ENCODE data around the gene FHIP1A.

FHIP1A gene

GRCh38 chr4:151418385-151418784 lies 9.4 kb downstream of the FHIP1A start:
- DNase-seq, result no peak

GRCh38 chr4:151418856-151419255 lies 9.9 kb downstream of the FHIP1A start:
- DNase-seq, result no peak

GRCh38 chr4:151420250-151420807 lies 11.4 kb downstream of the FHIP1A start:
- no peak for DNase-seq

- DNase-seq, result no peak
Measured at GRCh38 chr4:151422854-151423253, 13.9 kb downstream of the FHIP1A start.

- no peak for DNase-seq
Measured at GRCh38 chr4:151426513-151426912, 17.5 kb downstream of the FHIP1A start.

GRCh38 chr4:151427266-151427665 lies 18.3 kb downstream of the FHIP1A start:
- no peak for DNase-seq

GRCh38 chr4:151428346-151428745 lies 19.4 kb downstream of the FHIP1A start:
- no peak for DNase-seq

- DNase-seq, result no peak
Measured at GRCh38 chr4:151429957-151430570, 21.1 kb downstream of the FHIP1A start.

GRCh38 chr4:151430740-151431457 lies 21.9 kb downstream of the FHIP1A start:
- DNase-seq, result no peak

- DNase-seq, result no peak
Measured at GRCh38 chr4:151431728-151432127, 22.8 kb downstream of the FHIP1A start.

- DNase-seq, result no peak
Measured at GRCh38 chr4:151432654-151433053, 23.7 kb downstream of the FHIP1A start.

GRCh38 chr4:151434183-151434860 lies 25.3 kb downstream of the FHIP1A start:
- no peak for DNase-seq

- no peak for DNase-seq
Measured at GRCh38 chr4:151436093-151436518, 27.1 kb downstream of the FHIP1A start.

GRCh38 chr4:151437505-151437904 lies 28.5 kb downstream of the FHIP1A start:
- no peak for DNase-seq

GRCh38 chr4:151438154-151438553 lies 29.2 kb downstream of the FHIP1A start:
- DNase-seq, result no peak

- no peak for DNase-seq
Measured at GRCh38 chr4:151439320-151439719, 30.3 kb downstream of the FHIP1A start.

- no peak for DNase-seq
Measured at GRCh38 chr4:151442002-151442401, 33.0 kb downstream of the FHIP1A start.

- no peak for DNase-seq
Measured at GRCh38 chr4:151443247-151443646, 34.3 kb downstream of the FHIP1A start.

- no peak for DNase-seq
Measured at GRCh38 chr4:151443752-151444151, 34.8 kb downstream of the FHIP1A start.

- DNase-seq, result no peak
Measured at GRCh38 chr4:151446208-151446607, 37.2 kb downstream of the FHIP1A start.

GRCh38 chr4:151454513-151454912 lies 45.5 kb downstream of the FHIP1A start:
- no peak for DNase-seq

GRCh38 chr4:151455212-151455611 lies 46.2 kb downstream of the FHIP1A start:
- no peak for DNase-seq

GRCh38 chr4:151458148-151458547 lies 49.2 kb downstream of the FHIP1A start:
- no peak for DNase-seq

Measured in CD4-positive, alpha-beta T cell treated with Interleukin-17A for 4 hours (primary cell).